Colon (tissue), 2 donors: ENCODE data around the gene GRID1.

Source experiments
- FAIRE-seq: peaks from 2 replicates; lab custom pipeline; 2012; peaks lifted over from hg19 to GRCh38; lab: Jason Lieb, UNC
- donor health status: control.
- donor health status: control.

GRID1 gene

GRCh38 chr10:85983051-85983450, 383.5 kb downstream of the GRID1 start:
- FAIRE-seq = no peak

GRCh38 chr10:85979598-85979997, 387.0 kb downstream of the GRID1 start:
- FAIRE-seq = no peak

- no peak for FAIRE-seq
These were observed 387.8 kb downstream of the GRID1 start for GRCh38 chr10:85978566-85979358.

- FAIRE-seq = no peak
These were observed 389.0 kb downstream of the GRID1 start for GRCh38 chr10:85977642-85978041.

GRCh38 chr10:85976267-85976793, 390.3 kb downstream of the GRID1 start:
- FAIRE-seq = no peak

- no peak for FAIRE-seq
These were observed 395.1 kb downstream of the GRID1 start for GRCh38 chr10:85971494-85971893.

GRCh38 chr10:85967594-85967993, 399.0 kb downstream of the GRID1 start:
- FAIRE-seq = no peak

- no peak for FAIRE-seq
These were observed 405.0 kb downstream of the GRID1 start for GRCh38 chr10:85961479-85962067.

GRCh38 chr10:85961073-85961472, 405.5 kb downstream of the GRID1 start:
- no peak for FAIRE-seq

GRCh38 chr10:85959239-85959638, 407.4 kb downstream of the GRID1 start:
- FAIRE-seq = no peak

- FAIRE-seq = no peak
These were observed 415.7 kb downstream of the GRID1 start for GRCh38 chr10:85950921-85951320.

GRCh38 chr10:85946713-85947326, 419.8 kb downstream of the GRID1 start:
- no peak for FAIRE-seq

GRCh38 chr10:85936161-85936560, 430.4 kb downstream of the GRID1 start:
- no peak for FAIRE-seq

GRCh38 chr10:85934586-85934985, 432.0 kb downstream of the GRID1 start:
- no peak for FAIRE-seq

GRCh38 chr10:85929993-85930392, 436.6 kb downstream of the GRID1 start:
- FAIRE-seq = peak; percentile 96

- no peak for FAIRE-seq
These were observed 438.5 kb downstream of the GRID1 start for GRCh38 chr10:85927952-85928665.

- FAIRE-seq = no peak
These were observed 439.6 kb downstream of the GRID1 start for GRCh38 chr10:85926986-85927385.

GRCh38 chr10:85926136-85926535, 440.5 kb downstream of the GRID1 start:
- FAIRE-seq = no peak

GRCh38 chr10:85925201-85925750, 441.3 kb downstream of the GRID1 start:
- no peak for FAIRE-seq

GRCh38 chr10:85924382-85925102, 442.1 kb downstream of the GRID1 start:
- FAIRE-seq = no peak

GRCh38 chr10:85922356-85923129, 444.1 kb downstream of the GRID1 start:
- FAIRE-seq = no peak
